Heart right ventricle (tissue), 16 donors: ENCODE measurements around the gene FGF12. TPM values are rescaled to one million over a fixed set of nuclear protein-coding genes. Genes with fewer than 3 reads are reported as not detected.
"Not testable (repeated sequence)": the region's sequence is repeated elsewhere in the genome, so short reads cannot be mapped to it uniquely, and the experiment has no call there.

ENCODE experiments used
- ATAC-seq, 8 donors: fragments of 200-7000 bp; cut with Tn5 transposase; one replicate each; pipeline ENCODE4 v1.9.1; 2020; ENCODE audit warnings: mild to moderate bottlenecking in 8 of 8, moderate library complexity in 8 of 8, moderate number of reproducible peaks in 1 of 8
- DNase-seq, 2 donors: peaks; one replicate each; pipeline ENCODE4 v3.0.0-alpha.2; 2020
- H3K27ac ChIP-seq, 10 donors: fragments of 200-600 bp; sonication (generic) in 2 of 10; one replicate each; pipeline versions ENCODE4 v1.5.0 to v1.8.0; 2020 to 2022; ENCODE audit warnings: mild to moderate bottlenecking in 3 of 10
- H3K27me3 ChIP-seq, 7 donors: fragments of 200-600 bp; one replicate each; pipeline ENCODE4 v1.8.0; 2021 to 2022; ENCODE audit warnings: mild to moderate bottlenecking in 2 of 7
- H3K36me3 ChIP-seq, 9 donors: fragments of 200-600 bp; sonication (generic) in 1 of 9; one replicate each; pipeline versions ENCODE4 v1.5.0 to v1.8.0; 2020 to 2022; ENCODE audit warnings: mild to moderate bottlenecking in 2 of 9
- H3K4me1 ChIP-seq, 9 donors: fragments of 200-600 bp; sonication (generic) in 1 of 9; one replicate each; pipeline versions ENCODE4 v1.5.0 to v1.8.0; 2020 to 2022; ENCODE audit warnings: mild to moderate bottlenecking in 4 of 9
- H3K4me3 ChIP-seq, 10 donors: fragments of 200-600 bp; sonication (generic) in 2 of 10; one replicate each; pipeline versions ENCODE4 v1.5.0 to v1.8.0; 2020 to 2022; ENCODE audit warnings: mild to moderate bottlenecking in 7 of 10, moderate library complexity in 2 of 10
- H3K9me3 ChIP-seq, 11 donors: fragments of 200-600 bp in 10 of 11; sonication (generic) in 2 of 11; one replicate each; pipeline versions ENCODE4 v1.5.0 to v1.8.0; 2013 to 2022; ENCODE audit warnings: mild to moderate bottlenecking in 2 of 11, control low read depth in 1 of 11, moderate library complexity in 1 of 11
- CTCF ChIP-seq, 9 donors: fragments of 200-600 bp; sonication (generic) in 2 of 9; IDR thresholded peaks; one replicate each; pipeline versions ENCODE4 v1.5.0 to v1.8.0; 2021 to 2022; ENCODE audit warnings: antibody characterized with exemption in 9 of 9, mild to moderate bottlenecking in 5 of 9, moderate library complexity in 1 of 9
- WGBS, 2 donors: extraction: QIAGEN DNeasy Blood & Tissue Kit; methylation state at CpG; one replicate each; pipeline ENCODE4 v1.1.7; 2013; ENCODE audit warnings: inconsistent platforms in 1 of 2; 5-methylcytosine and 5-hydroxymethylcytosine counted together
- intact Hi-C, 10 donors: fragments of 100-400 bp; cut with DNase I; formaldehyde crosslinking; loops; one replicate each; pipeline versions ENCODE4 v1.11.1 to v1.14.2; 2022
- polyA plus RNA-seq, 2 donors: library from polyadenylated mRNA; stranded (reverse); fragments of 200-250 nt; gene quantifications; one replicate each; pipeline ENCODE4 v1.2.3, GENCODE V29; 2013
- total RNA-seq, 10 donors: library from RNA; stranded (reverse); fragmentation: NEBNext Ultra II Directional in 3 of 10; extraction: Animal tissue kit (Norgen Biotek cat#: 25700) in 3 of 10; gene quantifications; one replicate each; pipeline versions ENCODE4 v1.2.1 to v1.2.4, GENCODE V29; 2021 to 2023
- donor health status: Arrhythmogenic right ventricular cardiomyopathy.
- donor health status: ischemic (EF 13 %, LVEDD 7.1; RV severe dilation, severe dysfunction).
- donor health status: healthy with polysubstance abuse.
- donor health status: DM: no; HTN: yes; CAD: no.
- donor health status: DM: no; HTN: no; CAD: no.
- donor health status: ischemic (EF 25% LVEDD 6.9; RV normal size, moderate dysfunction).
- donor health status: ischemic (EF 25% LVEDD 5.7; RV mildly dilated, moderate dysfunction).
- donor health status: healthy.
- donor health status: DM: yes; HTN: yes; CAD: no.
- donor health status: Ischemic cardiomyopathy.
- donor health status: ischemic (EF 35%, LVEDD 5.7; RV mildly dilated, moderate dysfunction).
- donor health status: nonischemic (EF 11% LVEDD 7.7; RV severe dilation, severe dysfunction).
- donor health status: DM: yes; HTN: yes; CAD: no.
- donor health status: PGD.
- donor health status: ischemic (EF 29% LVEDD 5.4; RV normal size, mild dysfunction).
- donor health status: nonischemic (EF 23%, LVEDD 6.1; RV moderate dilation, normal function).

FGF12 gene
- total and polyA plus RNA-seq, 12 donors, result 26.5 to 504 (median 313) TPM

DNA sequence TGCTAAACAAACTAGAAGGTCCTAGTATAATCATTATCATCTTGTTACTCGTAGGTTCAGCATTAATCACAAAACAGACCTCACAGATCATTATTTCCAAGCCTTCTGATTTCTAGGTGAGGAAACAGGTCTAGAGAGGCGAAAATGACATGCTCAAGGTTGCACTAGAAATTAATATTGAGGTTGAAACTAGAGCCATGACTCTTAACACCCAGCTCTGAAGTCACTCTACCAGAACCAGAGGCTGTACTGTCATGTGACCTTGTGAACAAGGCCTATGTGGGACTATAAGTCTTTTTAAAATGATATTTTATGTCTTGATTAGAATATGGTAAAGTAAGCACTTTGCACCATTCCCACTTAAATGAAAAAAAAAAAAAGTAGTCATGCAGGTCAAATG is 23.8 kb upstream of the FGF12 start:
- ATAC-seq (no peak), DNase-seq (no peak)
- no peak for TF ChIP-seq CTCF (IDR thresholded peaks at IDR 0.05)
- no peak overlapping the region for H3K4me3 ChIP-seq
- H3K9me3 ChIP-seq, result no peaks in the 10 kb centered on the region
- no peaks in the 10 kb centered on the region for H3K27me3 ChIP-seq
- H3K4me1 ChIP-seq, result no peaks in the 10 kb centered on the region
- WGBS, 2 donors, result 66 to 79% methylated on average over 2 of the region's 2 CpGs
- no peaks in the 10 kb centered on the region for H3K36me3 ChIP-seq
- no peak overlapping the region for H3K27ac ChIP-seq
- intact Hi-C loops, result no loop called here

DNA sequence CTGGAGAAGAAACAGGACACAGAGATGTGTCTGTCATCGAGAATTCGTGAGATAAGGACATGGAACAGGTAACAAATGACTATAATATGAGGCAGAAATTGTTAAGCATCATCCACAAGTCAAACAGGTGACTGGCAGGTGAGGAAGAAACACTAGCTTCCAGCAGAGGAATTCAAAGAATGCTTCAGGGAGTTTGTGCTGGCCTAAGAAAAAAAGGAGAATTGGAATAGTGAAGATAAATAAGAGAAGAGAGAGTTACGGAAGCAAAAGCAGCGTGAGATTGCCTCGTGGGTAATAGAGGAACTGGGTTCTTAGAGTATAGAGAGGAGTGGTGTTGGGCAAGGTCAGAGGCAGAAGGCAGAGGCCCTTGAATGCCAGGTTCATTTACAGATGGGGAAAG is 22.9 kb upstream of the FGF12 start:
- no peaks in the 10 kb centered on the region for H3K36me3 ChIP-seq
- 77 to 78% methylated on average over 5 of the region's 5 CpGs for WGBS, 2 donors
- intact Hi-C loops, result no loop called here
- no peak overlapping the region for H3K27ac ChIP-seq
- no peak overlapping the region for H3K4me3 ChIP-seq
- H3K4me1 ChIP-seq, result no peaks in the 10 kb centered on the region
- H3K9me3 ChIP-seq, result no peaks in the 10 kb centered on the region
- DNase-seq (no peak), ATAC-seq (no peak)
- H3K27me3 ChIP-seq, result no peaks in the 10 kb centered on the region
- TF ChIP-seq CTCF (IDR thresholded peaks at IDR 0.05), result no peak

DNA sequence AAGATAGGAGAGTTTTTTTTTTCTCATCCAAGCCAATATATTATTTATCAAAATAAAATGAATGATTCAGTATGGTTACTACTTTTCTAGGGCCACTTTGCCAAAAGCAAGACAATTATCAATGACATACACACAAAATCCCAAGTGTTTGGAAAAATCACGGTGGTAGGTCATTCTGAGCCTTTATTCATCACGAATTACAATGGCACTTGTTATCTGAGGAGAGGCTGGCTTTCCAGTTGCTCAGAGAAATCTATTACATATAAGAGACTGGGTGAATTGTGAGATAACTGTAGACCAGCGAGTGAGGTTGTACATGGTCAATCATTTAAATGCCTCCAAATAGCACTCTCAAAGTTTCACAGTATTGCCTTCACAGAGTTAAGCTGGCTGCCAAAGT is 20.4 kb upstream of the FGF12 start:
- Histone ChIP-seq H3K36me3 (no peaks in the 10 kb centered on the region), H3K4me1 (no peaks in the 10 kb centered on the region), H3K9me3 (no peaks in the 10 kb centered on the region), H3K4me3 (no peak overlapping the region), H3K27me3 (no peaks in the 10 kb centered on the region), H3K27ac (no peak overlapping the region)
- 49% methylated on average over 3 of the region's 3 CpGs for WGBS, 2 donors
- no peak for TF ChIP-seq CTCF (IDR thresholded peaks at IDR 0.05)
- no peak for ATAC-seq
- no peak for DNase-seq
- intact Hi-C loops, result no loop called here

GRCh38 chr3:192747145-192747544 is 19.8 kb upstream of the FGF12 start:
- Histone ChIP-seq H3K4me3 (no peak overlapping the region), H3K36me3 (no peaks in the 10 kb centered on the region), H3K9me3 (no peaks in the 10 kb centered on the region), H3K27me3 (no peaks in the 10 kb centered on the region), H3K4me1 (no peaks in the 10 kb centered on the region), H3K27ac (no peak overlapping the region)
- intact Hi-C loops, result no loop called here
- DNase-seq (no peak), ATAC-seq (no peak)
- no peak for TF ChIP-seq CTCF (IDR thresholded peaks at IDR 0.05)
- 64 to 76% methylated on average over 1 of the region's 1 CpG for WGBS, 2 donors

- no peaks in the 10 kb centered on the region for H3K27me3 ChIP-seq
- no peak overlapping the region for H3K27ac ChIP-seq
- no peaks in the 10 kb centered on the region for H3K4me1 ChIP-seq
- intact Hi-C loops, result no loop called here
- no peak for ATAC-seq
- H3K9me3 ChIP-seq, result no peaks in the 10 kb centered on the region
- H3K4me3 ChIP-seq, result no peak overlapping the region
- no peaks in the 10 kb centered on the region for H3K36me3 ChIP-seq
- no peak for TF ChIP-seq CTCF (IDR thresholded peaks at IDR 0.05)
- DNase-seq, result no peak
- 74 to 77% methylated on average over 6 to 7 of the region's 7 CpGs for WGBS, 2 donors
These were observed 17.8 kb upstream of the FGF12 start for GRCh38 chr3:192745150-192745549.

DNA sequence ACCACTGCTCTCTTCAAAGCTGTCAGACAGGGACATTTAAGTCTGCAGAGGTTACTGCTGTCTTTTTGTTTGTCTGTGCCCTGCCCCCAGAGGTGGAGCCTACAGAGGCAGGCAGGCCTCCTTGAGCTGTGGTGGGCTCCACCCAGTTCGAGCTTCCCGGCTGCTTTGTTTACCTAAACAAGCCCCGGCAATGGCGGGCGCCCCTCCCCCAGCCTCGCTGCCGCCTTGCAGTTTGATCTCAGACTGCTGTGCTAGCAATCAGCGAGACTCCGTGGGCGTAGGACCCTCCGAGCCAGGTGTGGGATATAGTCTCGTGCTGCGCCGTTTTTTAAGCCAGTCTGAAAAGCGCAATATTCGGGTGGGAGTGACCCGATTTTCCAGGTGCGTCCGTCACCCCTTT is 17.3 kb upstream of the FGF12 start:
- H3K36me3 ChIP-seq, H3K4me3 ChIP-seq, intact Hi-C loops, H3K27ac ChIP-seq, H3K4me1 ChIP-seq, DNase-seq, ATAC-seq, H3K27me3 ChIP-seq, H3K9me3 ChIP-seq: not testable (repeated sequence)
- 79 to 90% methylated on average over 9 to 15 of the region's 19 CpGs for WGBS, 2 donors
